Iris pigment epithelial cell (primary cell): ENCODE data around the gene ZNF684.

Experiments used
- DNase-seq: peaks from one replicate; pipeline ENCODE4 v3.0.0-alpha.2; 2011; ENCODE audit warnings: low read depth

The ZNF684 gene

GRCh38 chr1:40574805-40575204 is 43.4 kb downstream of the ZNF684 start:
- peak; percentile 30 for DNase-seq

- DNase-seq = peak; percentile 73
These were observed 43.9 kb downstream of the ZNF684 start for GRCh38 chr1:40575336-40575735.

- DNase-seq = peak; percentile 54
These were observed 50.7 kb downstream of the ZNF684 start for GRCh38 chr1:40582116-40582515.

GRCh38 chr1:40583980-40584379 is 52.5 kb downstream of the ZNF684 start:
- DNase-seq = no peak

DNA sequence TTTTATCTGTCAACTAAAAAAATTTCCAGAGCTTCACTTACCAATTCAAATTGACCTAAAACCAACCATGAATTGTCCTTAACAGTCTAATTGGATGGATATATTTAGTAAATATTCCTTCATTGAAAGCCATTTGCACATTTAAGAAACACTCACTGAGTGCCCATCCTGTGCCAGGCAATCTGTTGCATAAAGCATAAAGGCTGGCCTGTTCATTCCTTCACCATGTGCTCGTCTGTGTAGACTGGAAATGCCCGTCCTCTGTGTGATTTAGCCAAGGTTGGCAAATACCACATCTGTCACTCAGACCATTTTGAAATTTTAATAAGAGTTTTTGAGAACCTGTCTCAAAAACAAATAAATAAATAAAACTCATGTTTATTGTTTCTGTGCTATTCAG is 57.1 kb downstream of the ZNF684 start:
- DNase-seq = no peak

DNA sequence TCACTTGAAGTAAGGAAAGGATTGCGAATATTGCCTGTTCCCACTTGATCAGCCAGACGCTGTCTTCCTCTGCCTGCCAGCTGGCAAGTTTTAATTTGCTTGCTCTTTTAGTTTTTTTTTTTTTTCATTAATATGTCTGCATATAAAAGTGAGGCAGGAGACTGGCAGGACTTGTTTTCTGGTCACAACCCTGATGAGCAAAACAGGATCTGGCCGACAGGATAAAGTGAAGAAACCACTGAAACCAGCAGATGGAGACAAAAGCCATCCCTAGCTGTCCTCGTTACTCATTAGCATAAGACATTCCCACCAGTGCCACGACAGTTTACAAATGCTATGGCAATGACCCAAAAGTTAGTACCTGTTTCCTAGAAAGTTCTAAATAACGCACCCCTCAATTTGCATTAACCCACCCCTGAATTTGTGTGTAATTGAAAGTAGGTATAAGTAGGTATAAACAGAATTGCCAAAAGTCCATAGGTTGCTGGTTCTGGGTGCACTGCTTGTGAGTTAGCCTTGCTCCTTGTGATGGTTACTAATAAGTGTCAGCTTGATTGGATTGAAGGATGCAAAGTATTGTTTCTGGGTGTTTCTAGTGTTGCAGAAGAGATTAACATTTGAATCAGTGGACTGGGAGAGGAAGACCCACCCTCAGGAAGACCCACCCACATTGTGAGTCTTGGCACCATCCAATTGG is 60.8 kb downstream of the ZNF684 start:
- DNase-seq = peak; percentile 53

DNA sequence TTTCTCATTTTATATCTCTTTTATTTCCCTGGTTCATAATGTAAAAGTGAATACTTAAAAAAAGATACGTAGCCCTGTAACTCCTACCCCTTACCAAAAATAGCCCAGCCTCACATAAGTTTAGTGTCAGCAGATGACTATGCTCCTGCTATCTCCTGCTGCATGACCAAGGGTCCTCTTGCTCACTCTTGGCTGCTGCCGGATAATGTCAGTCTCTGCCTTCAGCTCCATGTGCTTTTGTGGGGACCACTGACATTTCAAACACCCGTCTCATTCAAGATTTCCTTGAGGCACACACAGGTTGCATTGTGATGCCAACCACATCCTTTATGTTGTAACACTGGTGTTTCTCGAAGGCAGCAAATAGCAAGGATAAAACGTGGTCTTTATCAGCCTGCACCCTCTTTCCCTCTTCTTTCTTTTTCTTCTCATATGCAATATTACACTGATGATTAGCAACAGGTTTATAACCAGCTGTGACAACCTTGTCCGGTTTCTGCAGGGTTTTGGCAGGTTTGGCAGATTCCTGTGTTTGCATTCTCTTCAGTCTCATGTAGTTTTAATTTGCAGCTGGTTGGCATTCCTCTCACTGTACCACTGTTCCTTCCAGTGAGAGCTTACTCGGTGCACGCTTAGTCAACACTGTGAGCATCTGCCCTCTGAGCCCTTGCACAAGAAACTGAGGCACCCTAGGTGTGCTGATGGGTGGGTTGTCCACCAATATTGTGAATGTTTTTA is 62.2 kb downstream of the ZNF684 start:
- no peak for DNase-seq

GRCh38 chr1:40594187-40594531 is 62.7 kb downstream of the ZNF684 start:
- DNase-seq = no peak

DNA sequence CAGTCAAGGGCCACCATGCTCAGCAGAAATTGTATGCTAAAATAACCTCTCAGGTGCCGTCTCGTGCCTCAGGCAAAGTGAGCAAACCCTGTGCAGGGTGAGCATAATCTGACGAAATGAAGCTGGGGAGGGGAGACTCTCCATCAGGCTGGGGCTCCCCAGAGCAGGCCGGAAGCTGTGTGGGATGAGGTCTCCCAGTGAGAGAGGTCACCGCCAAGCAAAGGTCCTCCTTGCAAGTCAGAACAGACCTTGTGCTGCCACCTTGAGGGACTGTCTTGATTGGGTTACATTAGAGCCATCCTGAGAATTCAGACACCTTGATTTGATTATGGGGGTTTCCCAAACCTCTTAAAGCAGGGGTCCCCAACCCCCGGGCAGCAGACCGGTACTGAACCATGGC is 64.2 kb downstream of the ZNF684 start:
- DNase-seq = no peak
